BJ (cell line): Measurements from ENCODE around the gene FAM240B. TPM values are rescaled to one million over a fixed set of nuclear protein-coding genes. Genes with fewer than 3 reads are reported as not detected.
A peak's percentile ranks its signal among the peaks of the same experiment; 100 is the strongest.

Source experiments
- CTCF ChIA-PET: fragments of 350-600 bp; formaldehyde crosslinking; extraction: SDS; loops from one replicate; lab custom pipeline; 2021; ENCODE audit warnings: antibody characterized with exemption, inconsistent platforms; lab: Yijun Ruan, JAX
- POLR2A ChIA-PET: fragments of 300-600 bp; sonication (Branson Sonifier 250); formaldehyde crosslinking; extraction: SDS; loops from one replicate; lab custom pipeline; 2021; ENCODE audit warnings: antibody characterized with exemption; lab: Charles Lee
- DNase-seq: peaks from one replicate; pipeline ENCODE4 v3.0.0-alpha.2; 2011; ENCODE audit warnings: low read depth
- H3K27me3 ChIP-seq: 2 replicates; pipeline ENCODE4 v1.6.0; 2011; ENCODE audit warnings: low read length; ENCODE audit not compliant: control insufficient read depth, insufficient read depth
- H3K36me3 ChIP-seq: 2 replicates; pipeline ENCODE4 v1.5.1; 2011; ENCODE audit warnings: low read length; ENCODE audit not compliant: control insufficient read depth, insufficient read depth
- H3K4me3 ChIP-seq: 2 replicates; pipeline ENCODE4 v1.5.1; 2011; ENCODE audit warnings: low read depth, mild to moderate bottlenecking, control low read depth, low read length
- CTCF ChIP-seq: IDR thresholded peaks from 2 replicates; pipeline ENCODE4 v1.5.1; 2011; ENCODE audit warnings: low read depth, mild to moderate bottlenecking, control low read depth, inconsistent platforms, low read length, moderate library complexity; ENCODE audit not compliant: insufficient read depth
- polyA plus RNA-seq: library from polyadenylated mRNA; depleted of rRNA; stranded (reverse); fragments of >200 nt; gene quantifications from 2 replicates; pipeline ENCODE4 v1.2.3, GENCODE V29; 2011

FAM240B gene
- polyA plus RNA-seq, 1 experiment = not detected

- Histone ChIP-seq H3K36me3 (no peaks in the 10 kb centered on the region), H3K4me3 (no peak overlapping the region), H3K27me3 (no peaks in the 10 kb centered on the region)
- ChIA-PET CTCF (interaction anchor here (1.2 to 3.1 kb wide), 6 partner anchors 9 to 50 kb away, joined by 3 to 14 read pairs (median 6); no protein-coding TSS in a partner anchor), POLR2A (no interaction called here)
- no peak for TF ChIP-seq CTCF
- no peak for DNase-seq
Observed at GRCh38 chr9:38671372-38671731, 48.6 kb downstream of the FAM240B start.

- Histone ChIP-seq H3K36me3 (no peaks in the 10 kb centered on the region), H3K4me3 (no peak overlapping the region), H3K27me3 (no peaks in the 10 kb centered on the region)
- ChIA-PET POLR2A (no interaction called here), CTCF (interaction anchor here (1.2 to 3.1 kb wide), 5 partner anchors 8 to 49 kb away, joined by 3 to 14 read pairs (median 6); no protein-coding TSS in a partner anchor)
- no peak for TF ChIP-seq CTCF
- no peak for DNase-seq
Observed at GRCh38 chr9:38670542-38671371, 49.2 kb downstream of the FAM240B start.

- DNase-seq = no peak
- Histone ChIP-seq H3K36me3 (no peaks in the 10 kb centered on the region), H3K27me3 (no peaks in the 10 kb centered on the region), H3K4me3 (no peak overlapping the region)
- ChIA-PET CTCF (no interaction called here), POLR2A (no interaction called here)
- TF ChIP-seq CTCF = no peak
Observed at GRCh38 chr9:38668791-38669466, 51.0 kb downstream of the FAM240B start.

GRCh38 chr9:38662763-38663593, 57.0 kb downstream of the FAM240B start:
- Histone ChIP-seq H3K36me3 (no peaks in the 10 kb centered on the region), H3K4me3 (no peak overlapping the region), H3K27me3 (no peaks in the 10 kb centered on the region)
- no peak for DNase-seq
- ChIA-PET CTCF (interaction anchor here (0.9 to 3.8 kb wide), 2 partner anchors 9 to 15 kb away, joined by 3 to 14 read pairs; no protein-coding TSS in a partner anchor), POLR2A (no interaction called here)
- peak; percentile 41 for TF ChIP-seq CTCF
